Fibroblast of mammary gland (primary cell): ENCODE data around the gene TTC21A.
"Not testable (repeated sequence)": the region's sequence is repeated elsewhere in the genome, so short reads cannot be mapped to it uniquely, and the experiment has no call there.

Experiments
- DNase-seq: peaks from one replicate; pipeline ENCODE4 v3.0.0-alpha.2; 2010; ENCODE audit warnings: low read depth
- H3K4me3 ChIP-seq: 2 replicates; pipeline ENCODE4 v1.5.1; 2011; ENCODE audit warnings: low read depth, mild to moderate bottlenecking, low read length, moderate library complexity; ENCODE audit not compliant: control insufficient read depth
- CTCF ChIP-seq: conservative IDR thresholded peaks from 2 replicates; pipeline ENCODE4 v1.5.1; 2011; ENCODE audit warnings: low read depth, low read length, inconsistent platforms; ENCODE audit not compliant: control insufficient read depth, insufficient read depth

Gene TTC21A

DNA sequence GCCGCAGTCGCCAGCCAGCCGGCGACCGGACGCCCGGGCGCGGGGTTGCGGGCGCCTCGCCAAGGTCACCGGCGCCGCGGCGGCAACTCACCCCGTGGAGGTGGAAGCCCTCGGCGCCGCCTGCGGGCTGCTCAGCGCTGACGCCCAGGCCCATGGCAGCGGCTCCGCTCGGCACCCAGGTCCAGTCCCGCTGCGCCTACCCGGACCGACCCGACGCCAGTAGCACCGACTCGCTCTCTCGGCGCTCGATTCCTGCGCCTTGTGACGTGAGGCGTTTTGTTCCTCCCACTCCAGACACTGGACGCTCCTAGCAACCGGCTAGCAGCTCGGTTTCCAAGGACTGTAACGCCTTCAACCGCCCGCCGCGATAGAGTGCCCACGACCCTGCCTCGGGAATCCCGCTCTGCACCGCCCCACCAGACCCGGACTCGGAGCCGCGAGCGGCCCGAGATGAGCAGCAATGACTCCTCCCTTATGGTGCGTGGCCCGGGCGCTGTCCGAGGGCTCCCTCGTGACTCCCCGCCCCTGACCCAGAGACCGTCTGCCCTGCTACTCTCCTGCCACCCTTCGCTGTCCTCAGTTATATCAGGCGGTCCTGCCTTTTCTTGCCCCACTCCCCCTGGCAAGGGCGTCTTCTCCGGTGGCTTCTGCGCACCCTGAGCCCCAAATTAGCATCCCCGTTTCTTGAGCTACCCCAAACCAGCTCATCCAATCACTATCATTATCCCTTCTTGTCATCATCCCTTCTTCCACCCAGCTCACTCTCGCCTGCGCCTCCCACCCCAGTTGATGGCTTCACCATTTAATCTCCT, at the start of gene TTC21A, which contains the start of gene GORASP1:
Gene TTC21A, plus strand, starts transcription at position 293 of the 812 bp plus-strand sequence. Its CDS starts 158 bp downstream, at position 451.
Gene GORASP1, minus strand, starts transcription at position 240 of the 812 bp plus-strand sequence. Its CDS starts 86 bp downstream, at position 154.
- TF ChIP-seq CTCF: no peak
- DNase-seq: peak; percentile 84
- H3K4me3 ChIP-seq: peak within 1 kb of the TSS; percentile 83

DNA sequence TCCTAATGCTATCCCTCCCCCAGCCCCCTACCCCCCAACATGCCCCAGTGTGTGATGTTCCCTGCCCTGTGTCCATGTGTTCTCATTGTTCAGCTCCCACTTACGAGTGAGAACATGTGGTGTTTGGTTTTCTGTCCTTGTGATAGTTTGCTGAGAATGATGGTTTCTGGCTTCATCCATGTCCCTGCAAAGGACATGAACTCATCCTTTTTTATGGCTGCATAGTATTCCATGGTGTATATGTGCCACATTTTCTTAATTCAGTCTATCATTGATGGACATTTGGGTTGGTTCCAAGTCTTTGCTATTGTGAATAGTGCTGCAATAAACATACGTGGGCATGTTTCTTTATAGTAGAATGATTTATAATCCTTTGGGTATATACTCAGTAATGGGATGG, 46.3 kb upstream of the TTC21A start:
- not testable (repeated sequence) for DNase-seq, H3K4me3 ChIP-seq

DNA sequence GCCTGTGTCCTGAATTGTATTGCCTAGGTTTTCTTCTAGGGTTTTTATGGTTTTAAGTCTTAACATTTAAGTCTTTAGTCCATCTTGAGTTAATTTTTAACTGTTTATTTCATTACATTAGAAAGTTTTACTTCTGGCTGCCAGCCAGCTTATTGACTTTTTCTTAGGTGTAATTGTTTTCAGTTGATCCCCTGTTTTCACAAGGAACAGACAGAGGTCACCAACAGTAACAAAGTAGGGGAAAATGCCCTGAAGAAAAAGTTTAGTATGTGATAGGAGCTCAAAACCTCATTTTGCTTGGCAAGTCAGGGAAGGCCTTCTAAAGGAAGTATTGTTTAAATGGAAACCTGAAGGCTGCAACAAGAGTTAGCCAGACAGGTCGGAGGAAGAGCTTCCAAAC, 45.3 kb upstream of the TTC21A start:
- H3K4me3 ChIP-seq: no peak overlapping the region
- DNase-seq: no peak
- no peak for TF ChIP-seq CTCF

DNA sequence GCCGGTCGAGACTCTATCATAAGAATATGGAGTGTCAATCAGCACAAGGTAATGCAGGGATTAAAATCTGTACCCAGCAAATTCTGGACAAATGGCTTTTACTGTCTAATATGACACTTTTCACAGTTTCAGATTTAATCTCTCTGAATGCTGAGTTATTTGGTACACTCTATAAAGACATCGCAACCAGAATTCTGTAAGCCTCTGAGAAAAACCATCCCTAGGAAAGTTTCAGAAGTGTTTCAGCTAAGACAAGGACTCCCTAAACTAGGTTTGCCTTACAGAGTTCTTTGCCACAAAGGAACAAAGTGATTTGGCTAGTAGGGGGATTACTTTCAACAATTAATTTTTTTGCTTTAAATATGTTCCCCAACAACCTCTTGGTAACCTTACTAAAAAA, 44.3 kb upstream of the TTC21A start:
- no peak for DNase-seq
- no peak for TF ChIP-seq CTCF
- H3K4me3 ChIP-seq: no peak overlapping the region

DNA sequence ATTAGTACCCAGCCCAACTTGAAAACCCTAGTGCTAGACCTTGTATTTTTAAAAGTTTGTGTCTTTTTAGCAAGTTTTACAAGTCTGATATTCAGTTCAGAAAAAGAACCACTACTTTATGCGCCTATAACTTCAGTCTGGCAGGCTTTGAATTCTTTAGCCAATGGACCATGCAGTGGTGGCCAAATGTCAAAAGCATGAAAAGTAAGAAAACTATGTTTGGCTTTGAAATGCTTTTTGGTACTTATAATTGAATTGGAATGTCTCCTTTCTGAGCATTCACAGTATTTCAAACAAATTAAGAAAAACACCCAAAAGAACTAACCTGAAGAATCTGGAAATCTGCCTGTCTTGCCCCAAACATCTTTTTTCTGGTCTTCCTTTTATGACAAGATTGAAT, 42.8 kb upstream of the TTC21A start:
- no peak overlapping the region for H3K4me3 ChIP-seq
- TF ChIP-seq CTCF: no peak
- DNase-seq: peak; percentile 6

GRCh38 chr3:39065197-39065596, 42.3 kb upstream of the TTC21A start:
- H3K4me3 ChIP-seq: no peak overlapping the region
- DNase-seq: peak; percentile 31
- TF ChIP-seq CTCF: peak; percentile 49

DNA sequence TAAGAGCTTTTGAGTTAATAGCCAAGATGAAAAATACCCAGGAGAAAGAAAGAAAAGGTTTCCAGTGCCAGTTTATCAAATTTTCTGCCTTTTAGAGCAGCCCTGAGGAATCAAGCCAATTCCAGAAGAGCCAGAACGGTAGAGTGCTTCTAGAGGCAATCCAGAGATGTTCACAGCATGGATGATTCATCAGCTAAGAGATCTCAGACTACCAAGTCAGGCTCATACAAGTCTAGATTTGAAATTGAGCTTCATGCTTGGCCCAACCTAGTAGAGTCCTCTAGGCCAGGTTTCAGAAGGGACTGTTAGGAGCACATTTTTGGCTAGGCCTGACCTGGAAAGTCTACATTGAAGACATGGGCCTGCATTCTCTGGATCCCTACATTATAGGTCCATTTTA, 40.2 kb upstream of the TTC21A start:
- peak; percentile 20 for DNase-seq
- no peak overlapping the region for H3K4me3 ChIP-seq
- no peak for TF ChIP-seq CTCF
